Measurements from ENCODE around the gene GPR55.
A peak's percentile ranks its signal among the peaks of the same experiment; 100 is the strongest.

The GPR55 gene

GRCh38 chr2:230874876-230875275 is 50.2 kb downstream of the GPR55 start:
- no peaks in the 10 kb centered on the region for H3K27me3 Mint-ChIP-seq (ENCODE audit: low read depth, poor library complexity)
- no peak for TF ChIP-seq CTCF (IDR thresholded peaks at IDR 0.05)
- DNase-seq, result no peak
- H3K9me3 Mint-ChIP-seq, result no peaks in the 10 kb centered on the region
- H3K36me3 Mint-ChIP-seq (ENCODE audit: low read depth), result peaks cover 50% of the 10 kb centered on the region
- peaks cover 94% of the 10 kb centered on the region for H3K4me1 Mint-ChIP-seq
- no peak overlapping the region for H3K4me3 Mint-ChIP-seq
- H3K27ac Mint-ChIP-seq, result no peak overlapping the region

- DNase-seq, result no peak
- no peak overlapping the region for H3K4me3 Mint-ChIP-seq
- no peak for TF ChIP-seq CTCF (IDR thresholded peaks at IDR 0.05)
- H3K4me1 Mint-ChIP-seq, result peaks cover 94% of the 10 kb centered on the region
- H3K9me3 Mint-ChIP-seq, result no peaks in the 10 kb centered on the region
- no peak overlapping the region for H3K27ac Mint-ChIP-seq
- peaks cover 45% of the 10 kb centered on the region for H3K36me3 Mint-ChIP-seq (ENCODE audit: low read depth)
- no peaks in the 10 kb centered on the region for H3K27me3 Mint-ChIP-seq (ENCODE audit: low read depth, poor library complexity)
These were observed 50.6 kb downstream of the GPR55 start for GRCh38 chr2:230874456-230874855.

GRCh38 chr2:230873661-230874401 is 51.2 kb downstream of the GPR55 start:
- TF ChIP-seq CTCF (IDR thresholded peaks at IDR 0.05), result no peak
- DNase-seq, result no peak
- Mint-ChIP-seq H3K27me3 (ENCODE audit: low read depth, poor library complexity) (no peaks in the 10 kb centered on the region), H3K4me3 (no peak overlapping the region), H3K36me3 (ENCODE audit: low read depth) (peaks cover 39% of the 10 kb centered on the region), H3K4me1 (peaks cover 94% of the 10 kb centered on the region), H3K9me3 (no peaks in the 10 kb centered on the region), H3K27ac (no peak overlapping the region)

GRCh38 chr2:230872968-230873660 is 51.9 kb downstream of the GPR55 start:
- Mint-ChIP-seq H3K27ac (peak overlapping the region; percentile 97), H3K4me1 (peaks cover 94% of the 10 kb centered on the region), H3K4me3 (peak overlapping the region; percentile 72), H3K27me3 (ENCODE audit: low read depth, poor library complexity) (no peaks in the 10 kb centered on the region), H3K9me3 (no peaks in the 10 kb centered on the region), H3K36me3 (ENCODE audit: low read depth) (peaks cover 34% of the 10 kb centered on the region)
- no peak for TF ChIP-seq CTCF (IDR thresholded peaks at IDR 0.05)
- DNase-seq, result no peak

GRCh38 chr2:230872151-230872967 is 52.7 kb downstream of the GPR55 start:
- Mint-ChIP-seq H3K27ac (peak overlapping the region; percentile 98), H3K4me1 (peaks cover 93% of the 10 kb centered on the region), H3K4me3 (peak overlapping the region; percentile 72), H3K9me3 (no peaks in the 10 kb centered on the region), H3K36me3 (ENCODE audit: low read depth) (peaks cover 27% of the 10 kb centered on the region), H3K27me3 (ENCODE audit: low read depth, poor library complexity) (no peaks in the 10 kb centered on the region)
- TF ChIP-seq CTCF (IDR thresholded peaks at IDR 0.05), result no peak
- no peak for DNase-seq

Measured in nephron progenitor cell (in vitro differentiated cells).